ENCODE results near the gene TUBA4A. TPM values are rescaled to one million over a fixed set of nuclear protein-coding genes. Genes with fewer than 3 reads are reported as not detected.
"Not testable (repeated sequence)": the region's sequence is repeated elsewhere in the genome, so short reads cannot be mapped to it uniquely, and the experiment has no call there.

Gene TUBA4A
- polyA plus RNA-seq, 3 donors = 27.7 to 111 (median 37.9) TPM

DNA sequence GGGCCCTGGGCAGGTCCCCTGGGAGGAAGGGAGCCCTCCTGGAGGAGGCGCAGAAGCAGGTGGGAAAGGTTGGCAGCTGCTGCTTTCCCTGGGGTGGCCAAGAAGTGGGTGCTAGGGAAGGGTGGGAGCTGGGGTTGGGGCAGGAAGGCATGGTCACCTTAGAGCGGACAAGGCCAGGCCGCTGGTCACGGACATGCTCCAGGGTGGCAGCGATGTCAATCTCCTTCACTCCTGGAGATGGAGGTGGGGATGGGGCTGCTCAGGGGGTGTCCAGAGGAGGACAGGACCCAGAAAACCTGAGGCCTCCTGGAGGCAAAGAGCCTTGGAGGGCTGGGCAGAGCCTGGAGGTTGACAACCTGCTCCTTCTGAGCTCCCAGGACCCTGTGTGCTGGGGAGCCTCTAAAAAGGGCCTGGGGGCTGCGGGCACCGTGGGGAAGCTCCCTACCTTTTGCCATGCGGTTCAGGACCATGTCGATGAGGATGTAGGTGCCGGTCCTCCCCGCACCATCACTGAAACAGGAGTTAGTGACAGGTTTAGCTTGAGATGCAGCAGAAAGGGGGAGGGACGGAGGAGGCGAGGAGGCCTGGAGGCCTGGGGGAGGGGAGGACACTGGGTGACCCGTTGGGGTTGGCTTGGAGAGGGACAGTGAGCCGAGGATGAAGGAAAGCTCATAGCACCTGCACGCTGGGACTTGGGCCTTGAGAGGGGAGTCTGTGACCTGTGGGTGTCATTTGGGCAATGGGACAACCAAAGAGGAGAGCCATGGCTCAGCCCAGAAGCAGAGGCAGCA, 36.9 kb upstream of the TUBA4A start:
- DNase-seq (ENCODE audit: extremely low read depth in 1 of 11, low read depth in 9 of 11, low spot score in 4 of 11) = no peak

DNA sequence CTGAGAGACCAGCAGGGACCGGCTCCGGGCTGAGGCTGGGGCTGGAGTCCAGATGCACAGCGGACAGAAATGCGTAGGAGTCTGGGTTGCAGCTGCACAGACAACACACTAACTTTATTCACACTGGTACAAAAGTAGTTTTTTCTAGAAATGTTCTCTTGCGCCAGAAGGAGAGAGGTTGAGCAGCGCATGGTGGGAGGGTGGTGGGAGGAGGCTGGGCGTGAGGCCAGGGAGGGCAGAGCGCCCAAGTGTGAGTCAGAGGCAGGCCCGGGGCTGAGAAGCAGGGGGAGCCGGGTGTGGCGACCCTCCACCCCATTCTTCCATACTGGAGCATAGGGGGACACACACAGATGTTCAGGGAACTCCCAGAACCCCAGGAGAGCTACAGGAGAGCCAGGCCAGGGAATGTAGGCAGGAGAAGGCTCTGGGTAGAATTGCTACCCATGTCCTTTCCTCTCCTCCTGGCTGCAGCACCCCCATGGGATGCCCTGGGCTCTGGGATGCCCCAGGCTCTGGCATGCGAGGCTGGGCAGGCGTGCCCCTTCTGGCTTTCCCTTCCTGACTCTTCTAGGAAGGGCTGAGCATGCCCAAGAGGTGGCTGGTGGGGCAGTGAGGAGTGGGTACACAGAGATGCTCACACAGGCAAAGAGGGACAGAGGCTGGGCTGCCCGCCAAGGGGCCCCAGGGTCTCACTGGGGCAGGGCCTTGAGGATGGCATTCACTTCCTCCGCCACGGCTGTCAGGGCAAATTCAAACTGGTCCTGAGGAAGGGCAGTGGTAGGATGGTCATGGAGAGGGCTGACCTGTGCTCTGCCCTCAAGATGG, 36.0 kb upstream of the TUBA4A start:
- peak in 2 of 11 donors; percentile 38 to 39 for DNase-seq (ENCODE audit: extremely low read depth in 1 of 11, low read depth in 9 of 11, low spot score in 4 of 11)

DNA sequence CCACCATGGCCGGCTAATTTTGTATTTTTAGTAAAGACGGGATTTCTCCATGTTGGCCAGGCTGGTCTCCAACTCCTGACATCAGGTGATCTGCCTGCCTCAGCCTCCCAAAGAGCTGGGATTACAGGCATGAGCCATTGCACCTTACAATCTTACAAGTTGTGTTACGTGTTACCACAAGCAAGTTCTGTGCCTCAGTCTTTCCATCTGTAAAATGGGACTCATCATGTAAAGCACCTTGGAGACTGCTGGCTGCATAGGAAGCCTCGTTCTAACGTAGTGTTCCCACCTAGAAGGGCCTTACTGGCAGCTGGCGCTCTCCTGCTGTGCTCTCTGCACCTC, 35.4 kb upstream of the TUBA4A start:
- DNase-seq (ENCODE audit: extremely low read depth in 1 of 11, low read depth in 9 of 11, low spot score in 4 of 11) = no peak

DNA sequence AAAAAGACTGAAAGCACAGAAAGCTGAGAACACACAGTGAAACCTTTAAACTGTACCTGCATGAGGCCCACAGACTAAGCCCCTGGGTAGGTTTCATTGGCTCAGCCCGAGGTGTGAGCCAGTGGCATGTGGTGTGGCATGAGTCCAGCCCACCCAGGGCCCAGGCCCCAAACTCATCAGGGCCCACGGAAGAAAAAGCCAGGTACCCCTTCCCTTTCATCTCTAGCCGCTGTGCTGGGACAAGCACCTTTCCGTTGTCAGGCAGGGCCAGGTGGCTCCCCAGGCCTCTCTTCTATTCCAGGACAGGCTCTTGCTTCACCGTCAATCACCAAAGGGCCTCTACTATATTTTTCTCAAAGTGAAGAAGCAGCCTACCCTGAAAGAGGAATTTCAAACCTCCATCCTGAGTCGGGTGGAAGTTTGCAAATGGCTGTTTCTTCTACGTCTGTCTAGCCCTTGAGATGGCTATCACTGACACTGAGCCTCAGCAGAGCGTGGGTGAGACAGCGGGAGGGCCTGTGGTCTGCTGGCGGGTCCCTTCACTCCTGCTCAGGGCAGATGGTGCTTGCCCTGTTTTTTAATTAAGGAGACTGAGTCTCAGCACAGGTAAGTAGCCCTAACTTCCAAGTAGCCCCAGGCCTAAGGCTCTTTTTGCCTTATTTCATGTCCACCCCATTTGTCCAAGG, 34.0 kb upstream of the TUBA4A start:
- no peak for DNase-seq (ENCODE audit: extremely low read depth in 1 of 11, low read depth in 9 of 11, low spot score in 4 of 11)

DNA sequence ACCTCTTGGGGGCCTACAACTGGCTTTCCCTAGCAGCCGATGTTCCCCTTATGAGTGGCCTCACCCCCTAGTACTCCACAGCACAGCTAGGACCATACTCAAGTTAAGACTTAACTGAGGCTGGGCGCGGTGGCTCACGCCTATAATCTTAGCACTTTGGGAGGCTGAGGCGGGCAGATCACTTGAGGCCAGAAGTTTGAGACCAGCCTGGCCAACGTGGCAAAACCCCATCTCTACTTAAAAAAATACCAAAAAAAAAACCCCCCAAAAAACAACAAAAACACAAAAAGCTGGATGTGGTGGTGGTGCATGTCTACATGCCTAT, 33.4 kb upstream of the TUBA4A start:
- DNase-seq (ENCODE audit: extremely low read depth in 1 of 11, low read depth in 9 of 11, low spot score in 4 of 11) = not testable (repeated sequence)

DNA sequence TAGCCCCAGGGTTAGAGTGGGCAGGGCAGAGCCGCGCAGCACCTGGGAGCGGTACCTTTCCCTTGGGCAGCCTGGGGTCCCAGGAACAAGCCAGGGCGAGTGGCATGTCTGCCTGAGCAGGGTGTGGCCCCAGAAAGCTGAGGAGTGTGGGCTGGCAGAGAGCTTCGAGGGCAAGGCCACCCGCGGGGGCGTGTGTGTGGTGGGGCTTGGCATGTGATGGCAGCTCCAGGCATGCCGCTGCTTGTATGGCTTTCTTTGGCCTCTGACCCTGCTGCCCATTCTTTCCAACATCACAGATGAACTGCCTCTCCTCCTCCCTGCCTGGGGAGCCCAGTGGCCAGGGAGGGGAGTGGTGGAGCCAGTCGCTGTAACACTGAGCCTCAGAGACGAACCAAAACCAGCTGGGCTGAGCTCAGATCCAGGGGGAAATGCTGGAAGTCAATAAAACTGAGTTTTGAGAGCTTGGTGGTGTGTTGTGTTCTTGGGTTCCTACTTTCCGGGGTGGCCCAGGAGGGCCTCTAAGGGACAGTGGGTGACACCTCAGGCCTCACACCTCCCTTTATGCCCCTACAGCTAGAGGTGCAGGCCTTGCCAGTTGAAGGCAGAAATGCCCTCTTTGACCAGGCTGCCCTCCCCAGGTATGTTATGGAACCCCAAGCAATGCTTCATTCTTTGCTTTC, 32.9 kb upstream of the TUBA4A start:
- DNase-seq (ENCODE audit: extremely low read depth in 1 of 11, low read depth in 9 of 11, low spot score in 4 of 11) = no peak

DNA sequence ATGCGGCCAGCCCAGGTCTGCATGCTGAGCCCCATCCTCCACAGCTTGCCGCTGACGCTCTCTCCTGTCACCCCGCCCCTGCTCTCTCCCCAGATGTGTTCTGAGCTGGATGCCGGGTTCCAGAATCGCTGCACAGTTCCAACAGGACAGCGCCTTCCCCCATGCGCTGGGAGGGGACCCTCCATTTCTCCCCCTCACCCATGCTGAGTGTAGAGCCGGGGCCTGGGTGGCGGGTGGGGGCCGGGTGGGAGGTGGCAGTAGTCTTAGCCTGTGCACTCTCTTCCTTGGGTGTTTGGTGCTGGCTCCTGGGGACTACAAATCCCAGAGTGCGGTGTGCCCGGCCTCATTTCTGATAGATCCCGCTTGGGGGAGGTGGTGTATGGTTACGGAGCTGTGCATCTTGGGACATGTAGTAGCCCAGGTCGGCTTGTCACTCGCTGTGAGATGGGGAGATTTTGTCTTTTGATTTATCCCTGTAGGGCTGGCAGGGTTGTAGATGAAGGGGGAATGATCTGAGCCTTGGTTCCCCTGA, 32.2 kb upstream of the TUBA4A start:
- DNase-seq (ENCODE audit: extremely low read depth in 1 of 11, low read depth in 9 of 11, low spot score in 4 of 11) = peak in 1 of 11 donors; percentile 39

DNA sequence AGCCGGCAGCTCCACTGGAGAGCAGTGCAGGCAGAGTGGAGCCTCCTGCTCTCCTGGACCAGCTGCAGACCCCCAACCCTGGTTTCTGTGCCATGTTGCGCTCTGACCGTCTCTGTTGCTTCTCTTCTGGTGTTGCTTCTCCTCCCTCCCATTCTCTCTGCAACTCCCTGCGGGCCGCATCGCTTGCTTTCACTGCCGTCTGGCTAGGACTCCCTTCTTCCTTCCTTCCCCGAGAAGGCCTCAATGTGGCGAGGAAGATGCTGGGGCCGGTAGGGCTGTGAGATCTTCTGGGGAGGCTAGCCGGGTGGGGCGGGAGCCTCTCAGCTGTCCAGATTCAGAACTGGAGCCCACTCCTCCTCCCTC, 31.6 kb upstream of the TUBA4A start:
- no peak for DNase-seq (ENCODE audit: extremely low read depth in 1 of 11, low read depth in 9 of 11, low spot score in 4 of 11)

DNA sequence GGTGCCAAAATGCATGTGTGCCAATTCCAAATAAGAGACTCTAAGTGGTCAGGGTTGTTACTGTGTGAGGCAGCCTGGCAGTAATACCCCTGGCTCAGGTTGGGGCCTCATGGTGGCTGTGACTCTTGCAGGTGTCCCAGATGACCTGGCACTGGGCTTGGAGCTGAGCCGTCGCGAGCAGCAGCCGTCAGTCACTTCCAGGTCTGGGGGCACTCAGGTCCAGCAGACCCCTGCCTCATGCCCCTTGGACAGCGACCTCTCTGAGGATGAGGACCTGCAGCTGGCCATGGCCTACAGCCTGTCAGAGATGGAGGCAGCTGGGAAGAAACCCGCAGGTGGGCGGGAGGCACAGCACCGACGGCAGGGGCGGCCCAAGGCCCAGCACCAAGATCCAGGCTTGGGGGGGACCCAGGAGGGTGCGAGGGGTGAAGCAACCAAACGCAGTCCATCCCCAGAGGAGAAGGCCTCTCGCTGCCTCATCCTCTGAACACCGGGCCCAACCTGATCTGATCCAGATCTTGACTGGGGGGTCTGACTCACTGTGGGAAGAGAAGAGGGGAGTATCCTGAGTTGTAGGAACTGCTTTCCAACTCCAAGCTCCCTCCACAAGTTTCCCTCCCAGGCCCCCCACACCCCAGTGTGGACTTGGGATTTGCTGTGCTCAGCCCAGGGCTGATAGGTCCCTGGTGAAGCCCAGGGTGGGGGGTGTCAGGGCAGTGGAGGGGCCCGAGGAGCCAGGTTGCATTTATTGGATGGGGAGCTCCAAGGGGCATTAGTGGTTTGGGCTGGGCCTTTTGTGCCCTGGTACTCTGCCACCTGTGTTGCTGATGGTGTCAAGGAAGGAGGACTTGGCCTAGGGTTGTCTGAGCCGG, 31.0 kb upstream of the TUBA4A start:
- no peak for DNase-seq (ENCODE audit: extremely low read depth in 1 of 11, low read depth in 9 of 11, low spot score in 4 of 11)

DNA sequence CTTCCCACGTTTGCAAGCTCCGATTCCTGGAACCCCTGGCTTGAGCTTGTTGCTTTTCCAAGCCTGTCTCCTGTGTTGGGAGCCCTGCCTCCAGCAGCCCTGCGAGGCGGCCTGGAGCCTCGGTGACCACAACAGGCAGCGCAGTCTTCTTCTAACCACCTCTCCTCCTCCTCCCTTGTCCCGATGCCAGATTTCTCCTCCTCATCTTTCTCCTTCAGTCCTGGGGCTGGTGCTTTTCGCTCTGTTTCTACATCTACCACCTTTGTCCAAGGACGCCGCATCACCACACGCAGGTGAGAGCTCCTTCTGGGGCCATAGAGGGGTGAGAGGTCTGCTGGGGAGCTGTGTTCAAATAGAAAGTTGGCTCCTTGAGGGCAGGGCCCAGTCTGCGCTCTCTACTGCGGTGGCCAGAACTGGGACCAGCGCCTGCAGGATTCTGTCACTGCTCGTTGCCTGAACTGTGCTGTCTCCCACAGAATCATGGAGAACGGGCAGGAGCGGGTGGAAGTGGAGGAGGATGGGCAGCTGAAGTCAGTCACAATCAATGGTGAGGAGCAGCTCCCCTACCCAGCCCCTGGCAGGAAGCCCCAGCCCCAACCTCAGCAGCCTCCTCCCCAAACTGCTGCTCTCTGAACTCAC, 29.3 kb upstream of the TUBA4A start:
- DNase-seq (ENCODE audit: extremely low read depth in 1 of 11, low read depth in 9 of 11, low spot score in 4 of 11) = no peak

DNA sequence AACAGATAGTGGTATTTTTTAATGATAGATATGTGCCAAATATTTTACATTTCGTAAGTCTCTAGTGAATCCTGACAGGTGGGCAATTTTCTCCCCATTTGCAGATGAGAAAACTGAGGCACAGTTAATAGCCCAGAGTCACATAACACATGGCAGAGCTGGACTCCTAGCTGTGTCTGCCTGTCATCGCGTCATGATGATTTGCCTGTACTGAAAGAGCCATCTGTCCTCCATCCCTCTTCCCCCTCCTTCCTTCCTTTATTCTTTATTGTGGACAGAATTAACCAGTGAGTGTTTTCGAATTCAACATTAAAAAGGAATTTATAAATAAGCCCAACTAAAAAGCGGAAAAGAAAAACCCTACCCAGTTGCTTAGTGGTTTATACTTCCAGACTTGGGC, 28.7 kb upstream of the TUBA4A start:
- DNase-seq (ENCODE audit: extremely low read depth in 1 of 11, low read depth in 9 of 11, low spot score in 4 of 11) = no peak

DNA sequence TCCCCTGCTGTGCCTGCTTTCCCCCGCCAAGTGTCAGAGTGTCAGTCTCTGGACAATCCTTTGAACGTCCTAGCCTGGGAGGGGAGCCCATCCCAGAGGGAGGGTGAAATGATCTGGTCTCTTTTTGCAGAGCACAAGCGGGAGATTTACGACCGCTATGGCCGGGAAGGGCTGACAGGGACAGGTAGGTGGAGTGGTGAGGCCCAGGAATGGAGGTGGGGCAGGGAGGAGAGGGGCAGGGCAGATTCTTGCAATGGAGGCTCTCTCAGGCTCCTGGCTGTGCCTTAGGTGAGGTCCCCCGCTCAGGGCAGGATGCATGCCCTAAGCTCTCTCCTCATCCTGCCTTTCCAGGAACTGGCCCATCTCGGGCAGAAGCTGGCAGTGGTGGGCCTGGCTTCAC, 27.9 kb upstream of the TUBA4A start:
- DNase-seq (ENCODE audit: extremely low read depth in 1 of 11, low read depth in 9 of 11, low spot score in 4 of 11) = no peak

DNA sequence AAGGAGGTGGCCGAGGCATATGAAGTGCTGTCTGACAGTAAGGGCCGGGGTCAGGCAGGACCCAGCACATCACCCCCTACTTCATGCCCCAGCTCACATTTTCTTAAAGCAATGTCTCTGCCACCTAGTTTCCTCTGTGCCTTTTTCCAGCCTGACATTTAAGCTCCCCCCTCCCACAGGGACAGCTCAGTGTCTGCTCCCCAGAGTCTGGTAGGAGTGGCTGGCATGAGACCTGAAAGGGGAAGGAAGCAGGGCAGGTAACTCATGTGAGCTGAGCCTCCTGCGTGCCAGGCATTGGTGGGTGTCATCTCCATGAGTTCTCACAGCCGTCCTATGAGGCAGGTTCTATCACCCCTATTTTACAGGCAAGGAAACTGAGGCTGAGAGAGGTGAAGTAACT, 26.9 kb upstream of the TUBA4A start:
- DNase-seq (ENCODE audit: extremely low read depth in 1 of 11, low read depth in 9 of 11, low spot score in 4 of 11) = no peak

DNA sequence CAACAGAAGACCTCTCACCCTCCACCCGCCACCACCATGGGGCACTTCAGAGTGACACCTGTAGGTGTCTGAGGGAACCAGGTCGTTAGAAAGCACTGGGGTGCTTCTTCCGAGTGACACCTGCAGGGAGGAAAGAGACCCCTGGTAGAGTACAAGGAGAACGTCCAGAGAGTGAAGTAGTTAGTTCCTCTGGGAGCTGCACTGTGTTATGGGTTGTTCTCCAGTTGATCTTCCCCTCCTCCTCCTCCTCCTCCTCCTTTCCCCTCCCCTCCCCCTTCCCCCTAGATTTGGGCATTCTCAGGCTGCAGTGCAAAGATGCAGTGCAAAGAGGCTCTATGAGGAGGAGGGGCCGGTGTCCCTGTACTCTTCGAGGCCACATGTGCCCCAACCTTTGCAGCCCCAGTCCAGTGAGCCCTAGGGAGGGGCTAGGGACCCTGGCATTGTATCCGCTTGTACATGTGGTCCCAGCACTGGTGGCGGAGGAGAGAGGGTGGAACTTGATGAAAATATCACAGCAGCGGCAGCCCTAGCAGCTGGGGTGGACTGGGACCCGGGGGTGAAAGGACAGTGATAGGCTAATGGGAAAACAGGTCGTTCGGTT, 26.3 kb upstream of the TUBA4A start:
- no peak for DNase-seq (ENCODE audit: extremely low read depth in 1 of 11, low read depth in 9 of 11, low spot score in 4 of 11)

DNA sequence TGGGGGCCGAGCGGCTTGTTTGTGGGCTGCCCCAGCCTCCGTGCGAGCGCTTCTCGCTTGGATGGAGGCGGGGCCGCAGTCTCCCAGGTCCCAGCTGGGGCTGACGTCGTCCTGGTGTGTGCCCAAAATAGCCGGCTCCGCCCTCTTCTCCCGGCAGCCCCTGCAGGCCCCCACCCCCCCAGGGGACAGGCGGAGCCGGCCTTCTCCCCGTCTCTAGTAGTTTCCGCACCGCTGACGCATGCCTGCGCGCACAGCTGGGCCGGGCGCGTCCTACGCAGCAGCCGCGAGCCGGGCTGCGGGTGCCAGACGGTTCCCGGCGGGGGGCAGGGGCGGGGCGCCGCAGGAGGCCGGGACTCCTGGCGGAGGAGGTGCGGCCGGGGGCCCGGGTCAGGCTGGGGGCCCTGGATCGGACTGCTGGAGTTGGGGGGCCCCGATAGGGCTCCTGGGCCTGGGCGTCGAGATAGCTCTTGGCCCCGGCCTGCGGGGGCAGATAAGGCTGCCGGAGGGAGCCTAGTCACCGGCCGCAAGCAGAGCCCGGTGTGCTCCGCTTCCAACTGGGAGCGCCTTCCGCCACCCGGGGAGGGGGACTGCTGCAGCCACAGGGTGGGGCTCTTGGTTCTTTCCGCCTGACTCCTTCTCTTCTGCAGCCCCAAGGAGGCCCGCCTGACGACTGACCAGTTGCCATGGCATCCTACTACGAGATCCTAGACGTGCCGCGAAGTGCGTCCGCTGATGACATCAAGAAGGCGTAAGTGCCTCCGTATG, 25.6 kb upstream of the TUBA4A start, which contains the start of gene DNAJB2:
Gene DNAJB2, plus strand, starts transcription at position 216 of the 765 bp plus-strand sequence. Its CDS starts 468 bp downstream, at position 684.
- peak; percentile 90 to 98 (median 96) for DNase-seq (ENCODE audit: extremely low read depth in 1 of 11, low read depth in 9 of 11, low spot score in 4 of 11)

DNA sequence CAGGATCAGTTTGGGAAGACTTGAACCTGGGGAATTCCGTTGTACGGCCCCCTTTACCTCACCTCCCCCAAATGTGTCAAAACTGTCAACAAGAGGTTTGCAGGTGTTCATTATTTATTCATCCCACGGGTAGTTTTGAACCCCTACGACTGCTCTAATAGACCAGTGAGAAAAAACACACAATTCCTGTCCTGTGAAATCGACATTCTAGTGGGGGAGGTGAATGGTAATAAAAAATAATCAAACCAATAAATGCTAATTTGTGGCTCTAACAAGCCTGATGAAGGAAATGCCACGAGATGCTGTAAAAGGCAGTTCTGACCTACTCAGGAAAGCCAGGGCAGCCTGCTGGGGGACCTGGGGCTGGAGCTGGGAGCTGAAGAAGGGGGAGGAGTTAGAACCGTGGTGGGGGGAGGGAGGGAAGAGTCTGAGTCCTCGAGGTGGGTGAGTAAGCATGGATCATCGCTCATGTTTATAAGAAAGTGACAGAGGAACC, 25.0 kb upstream of the TUBA4A start:
- no peak for DNase-seq (ENCODE audit: extremely low read depth in 1 of 11, low read depth in 9 of 11, low spot score in 4 of 11)
